Measurements from ENCODE around the gene COBLL1. TPM values are rescaled to one million over a fixed set of nuclear protein-coding genes. Genes with fewer than 3 reads are reported as not detected.

COBLL1 gene
- polyA plus RNA-seq, 3 donors: 101 to 154 (median 115) TPM

GRCh38 chr2:164675687-164676086 is 165.9 kb downstream of the COBLL1 start:
- DNase-seq (ENCODE audit: extremely low read depth in 1 of 11, low read depth in 9 of 11, low spot score in 4 of 11): no peak

GRCh38 chr2:164675027-164675426 is 166.6 kb downstream of the COBLL1 start:
- DNase-seq (ENCODE audit: extremely low read depth in 1 of 11, low read depth in 9 of 11, low spot score in 4 of 11): no peak

GRCh38 chr2:164671664-164672396 is 169.8 kb downstream of the COBLL1 start:
- no peak for DNase-seq (ENCODE audit: extremely low read depth in 1 of 11, low read depth in 9 of 11, low spot score in 4 of 11)

- no peak for DNase-seq (ENCODE audit: extremely low read depth in 1 of 11, low read depth in 9 of 11, low spot score in 4 of 11)
These were observed 172.3 kb downstream of the COBLL1 start for GRCh38 chr2:164669291-164669690.

- DNase-seq (ENCODE audit: extremely low read depth in 1 of 11, low read depth in 9 of 11, low spot score in 4 of 11): no peak
These were observed 174.1 kb downstream of the COBLL1 start for GRCh38 chr2:164667566-164667965.

- DNase-seq (ENCODE audit: extremely low read depth in 1 of 11, low read depth in 9 of 11, low spot score in 4 of 11): no peak
These were observed 177.6 kb downstream of the COBLL1 start for GRCh38 chr2:164664070-164664469.

GRCh38 chr2:164662868-164663631 is 178.6 kb downstream of the COBLL1 start:
- DNase-seq (ENCODE audit: extremely low read depth in 1 of 11, low read depth in 9 of 11, low spot score in 4 of 11): no peak

GRCh38 chr2:164662066-164662465 is 179.6 kb downstream of the COBLL1 start:
- no peak for DNase-seq (ENCODE audit: extremely low read depth in 1 of 11, low read depth in 9 of 11, low spot score in 4 of 11)

GRCh38 chr2:164661349-164661748 is 180.3 kb downstream of the COBLL1 start:
- no peak for DNase-seq (ENCODE audit: extremely low read depth in 1 of 11, low read depth in 9 of 11, low spot score in 4 of 11)

- DNase-seq (ENCODE audit: extremely low read depth in 1 of 11, low read depth in 9 of 11, low spot score in 4 of 11): no peak
These were observed 184.5 kb downstream of the COBLL1 start for GRCh38 chr2:164657129-164657528.

- DNase-seq (ENCODE audit: extremely low read depth in 1 of 11, low read depth in 9 of 11, low spot score in 4 of 11): no peak
These were observed 185.9 kb downstream of the COBLL1 start for GRCh38 chr2:164655750-164656149.

GRCh38 chr2:164655336-164655735 is 186.3 kb downstream of the COBLL1 start:
- DNase-seq (ENCODE audit: extremely low read depth in 1 of 11, low read depth in 9 of 11, low spot score in 4 of 11): no peak

GRCh38 chr2:164651361-164651760 is 190.3 kb downstream of the COBLL1 start:
- no peak for DNase-seq (ENCODE audit: extremely low read depth in 1 of 11, low read depth in 9 of 11, low spot score in 4 of 11)

- peak in 2 of 11 donors; percentile 11 to 29 for DNase-seq (ENCODE audit: extremely low read depth in 1 of 11, low read depth in 9 of 11, low spot score in 4 of 11)
These were observed 197.5 kb downstream of the COBLL1 start for GRCh38 chr2:164644036-164644700.

- DNase-seq (ENCODE audit: extremely low read depth in 1 of 11, low read depth in 9 of 11, low spot score in 4 of 11): no peak
These were observed 198.6 kb downstream of the COBLL1 start for GRCh38 chr2:164642946-164643555.

- DNase-seq (ENCODE audit: extremely low read depth in 1 of 11, low read depth in 9 of 11, low spot score in 4 of 11): no peak
These were observed 199.4 kb downstream of the COBLL1 start for GRCh38 chr2:164642268-164642667.
